Fibroblast of lung (primary cell): ENCODE results near the gene INSC. TPM values are rescaled to one million over a fixed set of nuclear protein-coding genes. Genes with fewer than 3 reads are reported as not detected.

Experiments used
- DNase-seq, 2 donors: peaks; one replicate each; pipeline versions ENCODE4 v3.0.0 to v3.0.0-alpha.2; 2010; ENCODE audit warnings: low read depth in 2 of 2
- H2AFZ ChIP-seq: 2 replicates; pipeline ENCODE4 v1.5.1; 2012; ENCODE audit warnings: low read length, control low read depth, inconsistent platforms
- H3K27ac ChIP-seq: 2 replicates; pipeline ENCODE4 v1.5.1; 2011; ENCODE audit warnings: low read length, control low read depth; ENCODE audit not compliant: insufficient read depth
- H3K27me3 ChIP-seq: 2 replicates; pipeline ENCODE4 v1.5.1; 2011; ENCODE audit warnings: mild to moderate bottlenecking, low read length; ENCODE audit not compliant: control insufficient read depth, insufficient read depth
- H3K36me3 ChIP-seq: 2 replicates; pipeline ENCODE4 v1.5.1; 2011; ENCODE audit warnings: low read length; ENCODE audit not compliant: control insufficient read depth, insufficient read depth
- H3K4me1 ChIP-seq: 2 replicates; pipeline ENCODE4 v1.5.1; 2011; ENCODE audit warnings: low read length; ENCODE audit not compliant: control insufficient read depth, insufficient read depth; ENCODE audit errors: extremely low read depth
- H3K4me2 ChIP-seq: 2 replicates; pipeline ENCODE4 v1.5.1; 2011; ENCODE audit warnings: low read length, control low read depth; ENCODE audit not compliant: insufficient read depth; ENCODE audit errors: extremely low read depth
- H3K4me3 ChIP-seq, 4 experiments: fragments of 200-600 bp in 1 of 4; sonication (generic) in 1 of 4; replicated peaks in 1 of 4; 2 replicates each; pipeline ENCODE4 v1.5.1; 2011 to 2016; ENCODE audit warnings: low read length in 4 of 4, low read depth in 3 of 4, mild to moderate bottlenecking in 3 of 4, control low read depth in 2 of 4, inconsistent platforms in 1 of 4, mixed read lengths in 1 of 4; ENCODE audit not compliant: insufficient read depth in 1 of 4; ENCODE audit errors: control extremely low read depth in 1 of 4
- H3K79me2 ChIP-seq: 2 replicates; pipeline ENCODE4 v1.5.1; 2012; ENCODE audit warnings: mild to moderate bottlenecking, low read length, inconsistent platforms; ENCODE audit not compliant: control insufficient read depth, insufficient read depth
- H3K9ac ChIP-seq: 2 replicates; pipeline ENCODE4 v1.5.1; 2011; ENCODE audit warnings: mild to moderate bottlenecking, low read length, control low read depth; ENCODE audit not compliant: insufficient read depth
- H3K9me3 ChIP-seq: 2 replicates; pipeline ENCODE4 v1.5.1; 2012; ENCODE audit warnings: low read depth, low read length; ENCODE audit not compliant: control insufficient read depth, insufficient read depth
- H4K20me1 ChIP-seq: 2 replicates; pipeline ENCODE4 v1.5.1; 2011; ENCODE audit warnings: low read length; ENCODE audit not compliant: control insufficient read depth, insufficient read depth; ENCODE audit errors: extremely low read depth
- EZH2 ChIP-seq: IDR thresholded peaks from 2 replicates; pipeline ENCODE4 v1.5.1; 2012; ENCODE audit warnings: low read length, control low read depth, mild to moderate bottlenecking; ENCODE audit errors: missing control alignments
- polyA plus RNA-seq, 2 donors: library from polyadenylated mRNA; depleted of rRNA in 1 of 2; stranded (reverse) in 1 of 2; unstranded in 1 of 2; fragments of >200 nt; gene quantifications; 2 replicates each; pipeline ENCODE4 v1.2.1, GENCODE V29; 2011 to 2012; ENCODE audit warnings: missing spikeins in 1 of 2
- total RNA-seq: library from RNA; depleted of rRNA; stranded (reverse); fragments of >200 nt; gene quantifications from 2 replicates; pipeline ENCODE4 v1.2.1, GENCODE V29; 2014
- TF ChIP-seq, protein P1 (sequence below), 2 donors: IDR thresholded peaks in 1 of 2; conservative IDR thresholded peaks in 1 of 2; 1 replicate in 1 of 2; 2 replicates in 1 of 2; pipeline ENCODE4 v1.5.1; 2011 to 2012; ENCODE audit warnings: low read length in 2 of 2, control low read depth in 1 of 2, inconsistent platforms in 1 of 2, low read depth in 1 of 2, mild to moderate bottlenecking in 1 of 2

The INSC gene
- total and polyA plus RNA-seq, 2 donors (not counting 1 experiment from before 2014, with no cell fraction given), result 0.90 to 8.3 TPM

DNA sequence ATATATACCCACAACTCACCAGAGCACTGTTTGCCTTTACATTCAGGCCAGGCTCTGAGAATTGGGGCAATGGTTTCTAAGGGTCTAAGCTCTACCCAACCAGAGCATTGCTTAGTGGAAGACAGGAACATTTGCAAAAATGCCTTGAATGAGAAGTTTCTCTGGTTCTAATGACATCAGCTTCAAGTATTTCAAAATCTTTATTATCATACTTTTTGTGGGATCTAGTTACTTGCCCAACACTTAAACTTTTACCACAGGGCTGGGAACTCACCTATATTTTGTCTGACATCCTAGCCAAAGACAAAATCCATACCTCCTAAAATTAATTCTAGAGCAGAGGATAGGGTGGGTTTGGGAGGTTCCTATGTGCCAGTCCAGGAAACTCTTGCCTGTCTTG is 51.5 kb downstream of the INSC start:
- no peaks in the 10 kb centered on the region for H4K20me1 ChIP-seq
- DNase-seq, result no peak
- H3K9me3 ChIP-seq, result no peaks in the 10 kb centered on the region
- H3K36me3 ChIP-seq, result no peaks in the 10 kb centered on the region
- H3K4me1 ChIP-seq, result no peaks in the 10 kb centered on the region
- no peak overlapping the region for H3K4me2 ChIP-seq
- no peak for TF ChIP-seq EZH2
- TF ChIP-seq, protein P1, sequence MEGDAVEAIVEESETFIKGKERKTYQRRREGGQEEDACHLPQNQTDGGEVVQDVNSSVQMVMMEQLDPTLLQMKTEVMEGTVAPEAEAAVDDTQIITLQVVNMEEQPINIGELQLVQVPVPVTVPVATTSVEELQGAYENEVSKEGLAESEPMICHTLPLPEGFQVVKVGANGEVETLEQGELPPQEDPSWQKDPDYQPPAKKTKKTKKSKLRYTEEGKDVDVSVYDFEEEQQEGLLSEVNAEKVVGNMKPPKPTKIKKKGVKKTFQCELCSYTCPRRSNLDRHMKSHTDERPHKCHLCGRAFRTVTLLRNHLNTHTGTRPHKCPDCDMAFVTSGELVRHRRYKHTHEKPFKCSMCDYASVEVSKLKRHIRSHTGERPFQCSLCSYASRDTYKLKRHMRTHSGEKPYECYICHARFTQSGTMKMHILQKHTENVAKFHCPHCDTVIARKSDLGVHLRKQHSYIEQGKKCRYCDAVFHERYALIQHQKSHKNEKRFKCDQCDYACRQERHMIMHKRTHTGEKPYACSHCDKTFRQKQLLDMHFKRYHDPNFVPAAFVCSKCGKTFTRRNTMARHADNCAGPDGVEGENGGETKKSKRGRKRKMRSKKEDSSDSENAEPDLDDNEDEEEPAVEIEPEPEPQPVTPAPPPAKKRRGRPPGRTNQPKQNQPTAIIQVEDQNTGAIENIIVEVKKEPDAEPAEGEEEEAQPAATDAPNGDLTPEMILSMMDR (conservative IDR thresholded peaks at IDR 0.05 in 1 of 2, IDR thresholded peaks at IDR 0.05 in 1 of 2; ENCODE audit: low read depth in 1 of 2, low read length in 2 of 2), result no peak
- no peak overlapping the region for H3K4me3 ChIP-seq
- H3K9ac ChIP-seq, result no peak overlapping the region
- no peaks in the 10 kb centered on the region for H3K27me3 ChIP-seq
- no peaks in the 10 kb centered on the region for H3K79me2 ChIP-seq
- no peak overlapping the region for H2AFZ ChIP-seq
- H3K27ac ChIP-seq, result no peak overlapping the region

DNA sequence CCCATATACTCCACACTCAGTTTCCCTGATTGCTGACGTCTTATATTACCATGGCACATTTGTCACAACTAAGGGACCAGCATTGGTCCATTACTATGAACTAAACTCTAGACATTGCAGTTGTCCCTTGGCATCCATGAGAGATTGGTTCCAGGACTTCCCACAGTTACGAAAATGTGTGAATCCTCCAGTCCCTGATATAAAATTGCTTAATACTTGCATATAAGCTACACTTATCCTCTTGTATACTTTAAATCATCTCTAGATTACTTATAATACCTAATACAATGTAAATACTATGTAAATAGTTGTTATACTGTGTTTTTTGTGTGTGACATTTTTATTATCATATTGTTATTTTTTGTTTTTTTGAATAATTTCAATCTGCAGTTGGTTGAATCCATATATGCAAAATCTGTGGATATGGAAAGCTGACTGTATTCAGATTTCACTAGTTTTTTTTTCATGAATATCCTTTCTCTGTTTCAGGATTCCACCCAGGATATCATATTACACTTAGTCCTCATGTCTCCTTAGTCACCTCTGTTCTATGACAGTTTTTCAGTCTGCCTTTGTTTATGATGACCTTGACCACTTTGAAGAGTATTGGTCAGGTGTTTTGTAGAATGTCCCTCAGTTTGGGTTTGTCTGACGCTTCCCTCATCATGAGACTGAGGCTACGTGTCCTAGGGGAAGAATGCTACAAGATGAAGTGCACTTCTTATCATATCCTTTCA is 55.3 kb downstream of the INSC start:
- Histone ChIP-seq H3K79me2 (no peaks in the 10 kb centered on the region), H3K27ac (no peak overlapping the region)
- peak in 1 of 2 donors; percentile 6 for DNase-seq

DNA sequence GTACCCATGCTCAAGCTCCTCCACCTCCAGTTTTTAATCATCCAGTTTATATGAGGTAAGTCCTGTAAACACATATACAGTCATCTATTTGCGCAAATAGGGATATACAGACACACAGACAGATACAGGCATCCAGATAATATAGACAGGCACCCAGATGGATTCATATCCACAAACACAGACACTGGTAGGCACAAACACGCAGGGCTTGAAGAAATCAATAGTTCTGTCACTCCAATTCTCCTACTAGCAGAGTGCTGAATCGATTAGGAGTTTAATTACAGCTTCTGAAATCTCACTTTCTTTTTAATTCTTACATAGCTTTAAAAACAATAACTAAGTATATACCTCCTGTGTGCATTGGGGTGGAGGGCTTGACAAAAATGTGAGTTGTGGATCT is 56.0 kb downstream of the INSC start:
- no peak for TF ChIP-seq EZH2
- TF ChIP-seq, protein P1 (conservative IDR thresholded peaks at IDR 0.05 in 1 of 2, IDR thresholded peaks at IDR 0.05 in 1 of 2; ENCODE audit: low read depth in 1 of 2, low read length in 2 of 2), result no peak
- no peaks in the 10 kb centered on the region for H3K36me3 ChIP-seq
- no peak overlapping the region for H3K4me3 ChIP-seq
- H3K27ac ChIP-seq, result no peak overlapping the region
- no peaks in the 10 kb centered on the region for H3K4me1 ChIP-seq
- no peak overlapping the region for H3K4me2 ChIP-seq
- H2AFZ ChIP-seq, result no peak overlapping the region
- no peaks in the 10 kb centered on the region for H3K9me3 ChIP-seq
- no peaks in the 10 kb centered on the region for H3K27me3 ChIP-seq
- no peak overlapping the region for H3K9ac ChIP-seq
- no peak for DNase-seq
- no peaks in the 10 kb centered on the region for H4K20me1 ChIP-seq
- H3K79me2 ChIP-seq, result no peaks in the 10 kb centered on the region

More for the DNA sequence above, 55.3 kb downstream of the INSC start:
- TF ChIP-seq, protein P1 (conservative IDR thresholded peaks at IDR 0.05 in 1 of 2, IDR thresholded peaks at IDR 0.05 in 1 of 2; ENCODE audit: low read depth in 1 of 2, low read length in 2 of 2), result no peak
- no peak for TF ChIP-seq EZH2
- H4K20me1 ChIP-seq, result no peaks in the 10 kb centered on the region
- H3K27me3 ChIP-seq, result no peaks in the 10 kb centered on the region
- no peak overlapping the region for H2AFZ ChIP-seq
- no peaks in the 10 kb centered on the region for H3K9me3 ChIP-seq
- no peak overlapping the region for H3K9ac ChIP-seq
- H3K4me1 ChIP-seq, result no peaks in the 10 kb centered on the region
- H3K4me2 ChIP-seq, result no peak overlapping the region
- no peaks in the 10 kb centered on the region for H3K36me3 ChIP-seq
- no peak overlapping the region for H3K4me3 ChIP-seq
